Measurements from ENCODE around the gene MGMT.

MGMT gene

GRCh38 chr10:129740532-129741279 lies 273.7 kb downstream of the MGMT start:
- DNase-seq (ENCODE audit: low read depth) = no peak

GRCh38 chr10:129741280-129741977 lies 274.4 kb downstream of the MGMT start:
- DNase-seq (ENCODE audit: low read depth) = no peak

- no peak for DNase-seq (ENCODE audit: low read depth)
Measured at GRCh38 chr10:129741978-129742741, 275.1 kb downstream of the MGMT start.

GRCh38 chr10:129742742-129743550 lies 275.9 kb downstream of the MGMT start:
- DNase-seq (ENCODE audit: low read depth) = no peak

GRCh38 chr10:129743738-129744133 lies 276.7 kb downstream of the MGMT start:
- DNase-seq (ENCODE audit: low read depth) = no peak

- DNase-seq (ENCODE audit: low read depth) = no peak
Measured at GRCh38 chr10:129744134-129745111, 277.4 kb downstream of the MGMT start.

- no peak for DNase-seq (ENCODE audit: low read depth)
Measured at GRCh38 chr10:129745186-129745750, 278.2 kb downstream of the MGMT start.

- DNase-seq (ENCODE audit: low read depth) = no peak
Measured at GRCh38 chr10:129754211-129755050, 287.4 kb downstream of the MGMT start.

GRCh38 chr10:129755158-129755591 lies 288.1 kb downstream of the MGMT start:
- no peak for DNase-seq (ENCODE audit: low read depth)

GRCh38 chr10:129755621-129756020 lies 288.6 kb downstream of the MGMT start:
- DNase-seq (ENCODE audit: low read depth) = no peak

GRCh38 chr10:129756912-129757901 lies 290.2 kb downstream of the MGMT start:
- DNase-seq (ENCODE audit: low read depth) = no peak

GRCh38 chr10:129758207-129759021 lies 291.4 kb downstream of the MGMT start:
- no peak for DNase-seq (ENCODE audit: low read depth)

GRCh38 chr10:129759214-129760002 lies 292.4 kb downstream of the MGMT start:
- DNase-seq (ENCODE audit: low read depth) = no peak

- no peak for DNase-seq (ENCODE audit: low read depth)
Measured at GRCh38 chr10:129760003-129760315, 292.9 kb downstream of the MGMT start.

GRCh38 chr10:129760416-129760815 lies 293.4 kb downstream of the MGMT start:
- no peak for DNase-seq (ENCODE audit: low read depth)

- no peak for DNase-seq (ENCODE audit: low read depth)
Measured at GRCh38 chr10:129761197-129761972, 294.3 kb downstream of the MGMT start.

All from T-helper 22 cell (primary cell).